Activated CD8-positive, alpha-beta memory T cell treated with anti-CD3 and anti-CD28 coated beads for 4 hours (primary cell): ENCODE measurements around the gene TECTA.

ENCODE experiments used
- DNase-seq, 2 donors: peaks; one replicate each; pipeline ENCODE4 v3.0.0-alpha.2; 2020; ENCODE audit warnings: low read depth in 2 of 2

The TECTA gene

GRCh38 chr11:121127809-121128208, 26.8 kb downstream of the TECTA start:
- DNase-seq = no peak

GRCh38 chr11:121129362-121130340, 28.6 kb downstream of the TECTA start:
- DNase-seq = no peak

GRCh38 chr11:121131656-121132055, 30.6 kb downstream of the TECTA start:
- no peak for DNase-seq

- DNase-seq = no peak
Observed at GRCh38 chr11:121132211-121132976, 31.4 kb downstream of the TECTA start.

- DNase-seq = no peak
Observed at GRCh38 chr11:121134741-121135312, 33.8 kb downstream of the TECTA start.

GRCh38 chr11:121137005-121137404, 36.0 kb downstream of the TECTA start:
- no peak for DNase-seq

GRCh38 chr11:121138259-121138658, 37.2 kb downstream of the TECTA start:
- no peak for DNase-seq

- DNase-seq = no peak
Observed at GRCh38 chr11:121140369-121140768, 39.3 kb downstream of the TECTA start.

- DNase-seq = no peak
Observed at GRCh38 chr11:121141066-121141465, 40.0 kb downstream of the TECTA start.

GRCh38 chr11:121143921-121144320, 42.9 kb downstream of the TECTA start:
- no peak for DNase-seq

GRCh38 chr11:121144723-121145122, 43.7 kb downstream of the TECTA start:
- no peak for DNase-seq

- DNase-seq = no peak
Observed at GRCh38 chr11:121145826-121146225, 44.8 kb downstream of the TECTA start.

- no peak for DNase-seq
Observed at GRCh38 chr11:121149116-121149515, 48.1 kb downstream of the TECTA start.

- no peak for DNase-seq
Observed at GRCh38 chr11:121151207-121151688, 50.2 kb downstream of the TECTA start.

- no peak for DNase-seq
Observed at GRCh38 chr11:121152764-121153163, 51.7 kb downstream of the TECTA start.

- no peak for DNase-seq
Observed at GRCh38 chr11:121153472-121153871, 52.4 kb downstream of the TECTA start.

GRCh38 chr11:121154486-121155314, 53.7 kb downstream of the TECTA start:
- DNase-seq = no peak

GRCh38 chr11:121157756-121158155, 56.7 kb downstream of the TECTA start:
- DNase-seq = no peak

GRCh38 chr11:121159741-121160140, 58.7 kb downstream of the TECTA start:
- DNase-seq = no peak

- no peak for DNase-seq
Observed at GRCh38 chr11:121161349-121161917, 60.4 kb downstream of the TECTA start.
